Stimulated activated effector memory CD8-positive, alpha-beta T cell treated with anti-CD3 and anti-CD28 coated beads, Interleukin-12 subunit alpha, Interleukin-12 subunit beta, amount 100 ng/mL, for 72 hours (primary cell): ENCODE data around the gene KRT3.

Experiments used
- ATAC-seq: fragments of 150-1000 bp; cut with Tn5 transposase; 2 replicates; pipeline ENCODE4 v1.10.0; 2021
- DNase-seq, 2 donors: peaks; one replicate each; pipeline ENCODE4 v3.0.0; 2021 to 2022; ENCODE audit warnings: low spot score in 2 of 2
- H3K27ac Mint-ChIP-seq: one replicate; pipeline ENCODE4 v1.8.0; 2022; ENCODE audit warnings: mild to moderate bottlenecking, mixed read lengths
- H3K36me3 Mint-ChIP-seq: one replicate; pipeline ENCODE4 v1.8.0; 2022; ENCODE audit warnings: mild to moderate bottlenecking, mixed read lengths
- H3K4me1 Mint-ChIP-seq: one replicate; pipeline ENCODE4 v1.8.0; 2022; ENCODE audit warnings: mixed read lengths
- H3K4me3 Mint-ChIP-seq: one replicate; pipeline ENCODE4 v1.8.0; 2022; ENCODE audit warnings: mild to moderate bottlenecking, mixed read lengths
- H3K9me3 Mint-ChIP-seq: one replicate; pipeline ENCODE4 v1.8.0; 2022; ENCODE audit warnings: mixed read lengths

The KRT3 gene

GRCh38 chr12:52740584-52740983 lies 55.3 kb downstream of the KRT3 start:
- Mint-ChIP-seq H3K4me1 (no peaks in the 10 kb centered on the region), H3K27ac (no peak overlapping the region), H3K4me3 (no peak overlapping the region), H3K9me3 (no peaks in the 10 kb centered on the region), H3K36me3 (no peaks in the 10 kb centered on the region)
- DNase-seq (no peak), ATAC-seq (no peak)

DNA sequence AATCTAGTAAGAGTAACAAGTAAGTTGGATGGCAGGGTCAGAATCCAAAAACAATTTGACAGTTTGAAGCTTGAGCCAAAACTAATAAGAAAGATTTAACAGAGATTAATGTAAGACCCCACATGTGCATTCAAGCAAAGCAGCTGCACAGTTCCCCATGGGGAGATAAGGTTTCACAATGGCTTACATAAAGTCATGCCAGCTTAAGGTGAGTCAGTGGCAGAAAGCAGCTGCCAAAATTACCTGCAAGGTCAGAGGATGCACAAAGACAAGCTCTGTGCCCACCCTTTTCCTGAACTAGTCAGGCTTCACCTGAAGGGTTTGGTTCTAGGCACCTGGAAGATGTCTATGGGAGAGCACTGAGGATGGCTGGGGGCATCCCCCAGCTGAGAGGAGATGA lies 56.0 kb downstream of the KRT3 start:
- H3K9me3 Mint-ChIP-seq = no peaks in the 10 kb centered on the region
- DNase-seq (no peak), ATAC-seq (no peak)
- H3K27ac Mint-ChIP-seq = no peak overlapping the region
- no peak overlapping the region for H3K4me3 Mint-ChIP-seq
- no peaks in the 10 kb centered on the region for H3K36me3 Mint-ChIP-seq
- no peaks in the 10 kb centered on the region for H3K4me1 Mint-ChIP-seq
